GM12878 (cell line): Measurements from ENCODE around the gene ANXA4. TPM values are rescaled to one million over a fixed set of nuclear protein-coding genes. Genes with fewer than 3 reads are reported as not detected.
A peak's percentile ranks its signal among the peaks of the same experiment; 100 is the strongest.

Experiments used
- ATAC-seq: fragments of 200-7000 bp; cut with Tn5 transposase; 3 replicates; pipeline ENCODE4 v1.9.1; 2020; ENCODE audit warnings: mild to moderate bottlenecking, moderate library complexity
- BruUV-seq: library from RNA; stranded (reverse); fragments of 400-500 nt; replicated peaks from 2 replicates; lab custom pipeline; 2021; lab: Mats Ljungman, UMichigan
- CTCF ChIA-PET: fragments of 300-600 bp; sonication (Branson Sonifier 250); formaldehyde crosslinking; extraction: SDS; loops from one replicate; lab custom pipeline; 2021; ENCODE audit warnings: inconsistent platforms; lab: Yijun Ruan, JAX
- POLR2A ChIA-PET: fragments of 350-600 bp; formaldehyde crosslinking; extraction: SDS; loops from one replicate; lab custom pipeline; 2021; ENCODE audit warnings: inconsistent platforms; lab: Charles Lee
- RAD21 ChIA-PET: fragments of 300-600 bp; sonication (Branson Sonifier 250); formaldehyde crosslinking; loops from one replicate; lab custom pipeline; 2023; ENCODE audit warnings: antibody characterized with exemption; ENCODE audit not compliant: unreplicated experiment; lab: Charles Lee
- SMC1A ChIA-PET: fragments of 300-600 bp; sonication (Branson Sonifier 250); formaldehyde crosslinking; loops from one replicate; lab custom pipeline; 2023; ENCODE audit not compliant: unreplicated experiment, uncharacterized antibody; lab: Charles Lee
- DNase-seq: peaks from one replicate; pipeline ENCODE4 v3.0.0-alpha.2; 2011; ENCODE audit warnings: low read depth, low spot score
- FAIRE-seq: peaks from 3 replicates; lab custom pipeline; 2011; peaks lifted over from hg19 to GRCh38; lab: Jason Lieb, UNC
- H2AFZ ChIP-seq: 2 replicates; pipeline ENCODE4 v1.6.0; 2011; ENCODE audit warnings: low read depth, low read length, control low read depth; ENCODE audit not compliant: control insufficient read depth
- H3K27ac ChIP-seq: 2 replicates; pipeline ENCODE4 v1.5.1; 2011; ENCODE audit warnings: control low read depth; ENCODE audit not compliant: control insufficient read depth, insufficient read depth
- H3K27me3 ChIP-seq, 2 experiments: replicated peaks in 1 of 2; 2 replicates each; pipeline versions ENCODE4 v1.6.0 to v1.6.1; 2011; ENCODE audit warnings: low read length in 1 of 2; ENCODE audit not compliant: control insufficient read depth in 2 of 2, insufficient read depth in 2 of 2
- H3K36me3 ChIP-seq, 2 experiments: 2 replicates each; pipeline ENCODE4 v1.5.1; 2011; ENCODE audit warnings: low read length in 1 of 2; ENCODE audit not compliant: control insufficient read depth in 2 of 2, insufficient read depth in 2 of 2
- H3K4me1 ChIP-seq: 2 replicates; pipeline ENCODE4 v1.6.1; 2011; ENCODE audit warnings: mild to moderate bottlenecking, low read length, moderate library complexity, mixed read lengths; ENCODE audit not compliant: control insufficient read depth, insufficient read depth
- H3K4me2 ChIP-seq: 2 replicates; pipeline ENCODE4 v1.6.0; 2011; ENCODE audit warnings: control low read depth; ENCODE audit not compliant: control insufficient read depth, insufficient read depth
- H3K4me3 ChIP-seq: fragments of 200-600 bp; sonication (generic); 2 replicates; pipeline ENCODE4 v1.5.1; 2016
- H3K79me2 ChIP-seq: 2 replicates; pipeline ENCODE4 v1.6.0; 2011; ENCODE audit warnings: low read length; ENCODE audit not compliant: control insufficient read depth, insufficient read depth
- H3K9ac ChIP-seq: 2 replicates; pipeline ENCODE4 v1.8.0; 2011; ENCODE audit warnings: low read length, control low read depth, mixed read lengths; ENCODE audit not compliant: control insufficient read depth, insufficient read depth
- H3K9me3 ChIP-seq: replicated peaks from 3 replicates; pipeline ENCODE4 v1.5.1; 2011; ENCODE audit warnings: mild to moderate bottlenecking, low read length; ENCODE audit not compliant: control insufficient read depth, insufficient read depth
- H4K20me1 ChIP-seq: 2 replicates; pipeline ENCODE4 v1.6.0; 2011; ENCODE audit not compliant: control insufficient read depth, insufficient read depth
- CHD2 ChIP-seq: IDR thresholded peaks from 2 replicates; pipeline ENCODE4 v1.6.1; 2011; ENCODE audit warnings: low read depth, low read length, improper control_type of control experiment, borderline replicate concordance
- CHD4 ChIP-seq: fragments of 200-600 bp; sonication (generic); IDR thresholded peaks from 2 replicates; pipeline ENCODE4 v1.6.1; 2016; ENCODE audit warnings: mild to moderate bottlenecking
- IKZF1 ChIP-seq: fragments of 450-650 bp; conservative IDR thresholded peaks from 2 replicates; pipeline ENCODE4 v1.6.1; 2017; ENCODE audit warnings: antibody characterized with exemption, mild to moderate bottlenecking
- JUNB ChIP-seq: IDR thresholded peaks from 2 replicates; pipeline ENCODE4 v1.6.1; 2016; ENCODE audit warnings: antibody characterized with exemption, mild to moderate bottlenecking
- MAX ChIP-seq: IDR thresholded peaks from 2 replicates; pipeline ENCODE4 v1.6.1; 2012; ENCODE audit warnings: low read depth, low read length, improper control_type of control experiment
- NFXL1 ChIP-seq: fragments of 450-650 bp; IDR thresholded peaks from 2 replicates; pipeline ENCODE4 v1.6.1; 2017; ENCODE audit warnings: antibody characterized with exemption, mild to moderate bottlenecking, borderline replicate concordance
- NR2F1 ChIP-seq: fragments of 450-650 bp; conservative IDR thresholded peaks from 2 replicates; pipeline ENCODE4 v1.6.1; 2017; ENCODE audit warnings: mild to moderate bottlenecking
- SUZ12 ChIP-seq: fragments of 200-600 bp; sonication (generic); IDR thresholded peaks from one replicate; pipeline ENCODE4 v1.6.1; 2018; ENCODE audit warnings: antibody characterized with exemption, mild to moderate bottlenecking; ENCODE audit not compliant: unreplicated experiment
- ZBED1 ChIP-seq: IDR thresholded peaks from 2 replicates; pipeline ENCODE4 v1.6.1; 2016; ENCODE audit warnings: borderline replicate concordance
- ZNF207 ChIP-seq: fragments of 450-650 bp; IDR thresholded peaks from 2 replicates; pipeline ENCODE4 v1.6.1; 2014; ENCODE audit warnings: antibody characterized with exemption, mild to moderate bottlenecking, borderline replicate concordance
- WGBS: methylation state at CpG from one replicate; pipeline ENCODE4 v1.1.6; 2016; ENCODE audit warnings: low lambda C conversion rate; ENCODE audit not compliant: insufficient replicate concordance, insufficient coverage; ENCODE audit errors: missing lambda C conversion rate; 5-methylcytosine and 5-hydroxymethylcytosine counted together
- in situ Hi-C: fragments of 300-500 bp; cut with MboI; formaldehyde crosslinking; loops from 9 replicates; pipeline ENCODE4 v1.14.3; 2018; ENCODE audit warnings: mixed read lengths
- intact Hi-C: fragments of 100-400 bp; cut with micrococcal nuclease; formaldehyde crosslinking; loops from one replicate; pipeline ENCODE4 v1.14.2; 2022; ENCODE audit not compliant: unreplicated experiment
- polyA plus RNA-seq, 11 experiments: library from polyadenylated mRNA; depleted of rRNA in 4 of 11; unstranded in 6 of 11; stranded (reverse) in 5 of 11; fragments of >200 nt; fragmentation: Nextera tagmentation in 4 of 11; fragmentation: Illumina TruSeq in 1 of 11; extraction: Ambion mirVana in 4 of 11; extraction: Trizol in 1 of 11; gene quantifications; 1 replicate in 1 of 11; 2 replicates in 10 of 11; pipeline versions ENCODE4 v1.2.1 to v1.2.3, GENCODE V29; 2011 to 2016; ENCODE audit warnings: inconsistent platforms in 2 of 11, missing spikeins in 2 of 11, low read depth in 1 of 11
- total RNA-seq, 4 experiments: library from RNA; depleted of rRNA in 3 of 4; stranded (reverse); fragments of >200 nt in 3 of 4; fragmentation: Illumina TruSeq in 1 of 4; extraction: Trizol in 1 of 4; gene quantifications; 2 replicates each; pipeline versions ENCODE4 v1.2.1 to v1.2.3, GENCODE V29; 2013 to 2021

Gene ANXA4
- total and polyA plus RNA-seq, 10 of the 15 experiments (the other 5 are each of a cell fraction or from before 2014, with no cell fraction given) = 16.3 to 97.2 (median 71.0) TPM

DNA sequence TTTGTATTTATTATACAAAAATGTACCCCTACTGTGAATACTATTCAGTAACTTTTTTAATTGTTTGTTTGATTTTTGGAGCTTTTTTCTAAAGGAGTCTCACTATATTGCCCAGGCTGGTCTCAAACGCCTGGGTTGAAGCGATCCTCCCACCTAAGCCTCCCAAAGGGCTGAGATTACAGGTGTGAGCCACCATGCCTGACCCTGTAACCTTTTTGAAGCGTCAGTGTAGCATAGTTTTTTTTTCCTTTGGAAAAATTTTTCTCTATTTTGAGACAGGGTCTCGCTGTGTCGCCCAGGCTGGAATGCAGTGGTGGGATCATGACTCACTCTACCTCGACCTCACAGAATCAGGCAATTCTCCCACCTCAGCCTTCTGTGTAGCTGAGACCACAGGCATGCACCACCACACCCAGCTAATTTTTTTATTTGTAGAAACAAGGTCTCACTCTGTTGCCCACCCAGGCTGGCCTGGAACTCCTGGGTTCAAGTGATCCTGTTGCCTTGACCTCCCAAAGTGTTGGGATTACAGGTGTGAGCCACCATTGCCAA, 89.5 kb downstream of the ANXA4 start:
- RAD21 ChIA-PET = interaction anchor here (1.3 kb wide), 1 partner anchor 107 kb away, joined by 11 read pairs; no protein-coding TSS in a partner anchor
- Histone ChIP-seq H3K4me3 (peak overlapping the region; percentile 63), H3K4me2 (peak overlapping the region; percentile 77), H3K9me3 (no peaks in the 10 kb centered on the region)
- in situ Hi-C loops = no loop called here
- SMC1A ChIA-PET = interaction anchor here (1.0 to 1.6 kb wide), 2 partner anchors 41 to 360 kb away, joined by 3 to 5 read pairs; partner anchors contain the start of gene C2orf42
- FAIRE-seq = no peak
- POLR2A ChIA-PET = interaction anchor here (0.7 to 1.9 kb wide), 3 partner anchors 25 to 300 kb away, joined by 3 to 4 read pairs (median 3); no protein-coding TSS in a partner anchor
- TF ChIP-seq ZBED1 = no peak
- no peak for TF ChIP-seq ZNF207
- no peak for TF ChIP-seq JUNB
- no peak for TF ChIP-seq SUZ12
- no peak for TF ChIP-seq NR2F1
- no peak for TF ChIP-seq IKZF1
- no peak for TF ChIP-seq NFXL1
- no peak for TF ChIP-seq MAX
- TF ChIP-seq CHD4 = no peak
- no peak for TF ChIP-seq CHD2
- TF ChIP-seq, all 136 proteins: peak for 0
- Histone ChIP-seq H3K9ac (no peak overlapping the region), H3K36me3 (no peaks in the 10 kb centered on the region), H3K79me2 (peaks cover 63% of the 10 kb centered on the region), H3K27ac (no peak overlapping the region), H3K4me1 (peaks cover 3% of the 10 kb centered on the region), H2AFZ (no peak overlapping the region), H3K27me3 (no peaks in the 10 kb centered on the region), H4K20me1 (no peaks in the 10 kb centered on the region)
- BruUV-seq = no TSS peak
- ATAC-seq (no peak), DNase-seq (no peak)
- CTCF ChIA-PET = interaction anchor here (1.2 to 1.6 kb wide), 2 partner anchors 80 to 107 kb away, joined by 4 to 8 read pairs; no protein-coding TSS in a partner anchor
- whole genome bisulfite sequencing = 92% methylated on average over 6 of the region's 6 CpGs
- intact Hi-C loops = loop anchor here (5.0 kb wide), 1 partner anchor 109 kb away; no protein-coding TSS in a partner anchor
